Thyroid gland (tissue), 4 donors: Measurements from ENCODE around the gene APP. TPM values are rescaled to one million over a fixed set of nuclear protein-coding genes. Genes with fewer than 3 reads are reported as not detected.

ENCODE experiments used
- DNase-seq, 2 donors: peaks; one replicate each; pipeline ENCODE4 v3.0.0-alpha.2; 2019
- H3K27ac ChIP-seq, 3 donors: fragments of 200-600 bp; sonication (generic); 1 replicate in 2 of 3; 2 replicates in 1 of 3; pipeline ENCODE4 v1.5.1; 2016 to 2019; ENCODE audit warnings: mild to moderate bottlenecking in 1 of 3, moderate library complexity in 1 of 3
- H3K27me3 ChIP-seq: fragments of 200-600 bp; sonication (generic); one replicate; pipeline ENCODE4 v1.5.1; 2019
- H3K36me3 ChIP-seq, 2 donors: fragments of 200-600 bp; sonication (generic); one replicate each; pipeline ENCODE4 v1.5.1; 2016 to 2019
- H3K4me1 ChIP-seq, 2 donors: fragments of 200-600 bp; sonication (generic); one replicate each; pipeline ENCODE4 v1.5.1; 2017 to 2019
- H3K4me3 ChIP-seq, 3 donors: fragments of 200-600 bp; sonication (generic); replicated peaks in 1 of 3; 1 replicate in 2 of 3; 2 replicates in 1 of 3; pipeline ENCODE4 v1.5.1; 2016; ENCODE audit warnings: mild to moderate bottlenecking in 1 of 3
- H3K9me3 ChIP-seq: fragments of 200-600 bp; sonication (generic); one replicate; pipeline ENCODE4 v1.5.1; 2017
- POLR2A ChIP-seq, 2 donors: fragments of 450-650 bp; IDR thresholded peaks; one replicate each; pipeline ENCODE4 v1.6.1; 2017; ENCODE audit warnings: antibody characterized with exemption in 2 of 2, mild to moderate bottlenecking in 2 of 2, moderate library complexity in 1 of 2
- WGBS, 2 donors: methylation state at CpG; one replicate each; pipeline ENCODE4 v1.1.5; 2017; 5-methylcytosine and 5-hydroxymethylcytosine counted together
- intact Hi-C: fragments of 100-400 bp; cut with DNase I; formaldehyde crosslinking; loops from one replicate; pipeline ENCODE4 v1.15.1; 2023
- total RNA-seq, 4 donors: library from RNA; depleted of rRNA; stranded (reverse); fragments of >200 nt; gene quantifications; one replicate each; pipeline ENCODE4 v1.2.3, GENCODE V29; 2016
- TF ChIP-seq, protein P1 (sequence below), 6 experiments: fragments of 200-600 bp in 3 of 6; fragments of 450-650 bp in 3 of 6; sonication (generic) in 3 of 6; IDR thresholded peaks; one replicate each; pipeline ENCODE4 v1.5.1; 2016 to 2019; ENCODE audit warnings: antibody characterized with exemption in 6 of 6, mild to moderate bottlenecking in 2 of 6, inconsistent platforms in 1 of 6, moderate library complexity in 1 of 6

APP gene
- total RNA-seq, 4 donors from 2014 or later = 513 to 716 (median 676) TPM

DNA sequence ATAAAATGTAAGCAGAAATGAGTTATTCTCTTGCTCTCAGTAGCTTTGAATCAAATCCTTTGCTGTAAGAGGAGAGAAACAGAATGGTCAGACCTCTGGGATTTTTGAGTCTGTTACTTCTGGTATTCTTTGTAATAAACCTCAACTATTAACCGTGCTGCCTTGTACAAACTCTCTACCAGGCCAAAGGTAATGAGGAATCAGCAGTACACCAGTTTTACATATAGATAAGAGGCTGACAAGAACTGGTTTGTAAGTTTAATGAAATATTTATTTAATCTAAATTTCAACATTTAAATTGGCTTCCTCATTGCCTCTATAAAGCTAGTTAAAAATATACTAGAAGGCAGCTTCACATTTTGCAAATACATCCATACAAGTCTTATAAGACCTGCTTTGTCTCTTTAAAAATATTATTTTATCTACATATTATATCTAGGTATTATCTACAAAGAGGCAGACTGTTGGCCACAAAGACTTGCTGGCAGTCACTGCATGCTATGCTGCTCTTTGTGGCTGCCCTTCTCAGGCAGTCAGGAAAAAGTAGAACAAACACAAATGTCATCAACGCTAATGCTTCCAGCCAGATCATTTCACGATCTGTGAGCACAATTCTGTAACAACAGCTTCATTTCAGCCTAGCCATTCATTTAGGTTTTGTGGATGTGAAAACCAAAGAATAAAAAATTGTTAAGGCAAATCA, 262.8 kb downstream of the APP start:
- no peak overlapping the region for H3K4me3 ChIP-seq
- no peaks in the 10 kb centered on the region for H3K27me3 ChIP-seq
- peak overlapping the region in 2 of 3 donors; percentile 22 to 59 for H3K27ac ChIP-seq
- peak; percentile 20 to 30 for DNase-seq
- no peaks in the 10 kb centered on the region for H3K36me3 ChIP-seq
- H3K4me1 ChIP-seq = peaks cover 7 to 20% of the 10 kb centered on the region in 2 donors
- intact Hi-C loops = no loop called here
- no peaks in the 10 kb centered on the region for H3K9me3 ChIP-seq
- WGBS, 2 donors = 15 to 21% methylated on average over 3 of the region's 3 CpGs
- TF ChIP-seq POLR2A (IDR thresholded peaks at IDR 0.05) = no peak
- TF ChIP-seq, protein P1, sequence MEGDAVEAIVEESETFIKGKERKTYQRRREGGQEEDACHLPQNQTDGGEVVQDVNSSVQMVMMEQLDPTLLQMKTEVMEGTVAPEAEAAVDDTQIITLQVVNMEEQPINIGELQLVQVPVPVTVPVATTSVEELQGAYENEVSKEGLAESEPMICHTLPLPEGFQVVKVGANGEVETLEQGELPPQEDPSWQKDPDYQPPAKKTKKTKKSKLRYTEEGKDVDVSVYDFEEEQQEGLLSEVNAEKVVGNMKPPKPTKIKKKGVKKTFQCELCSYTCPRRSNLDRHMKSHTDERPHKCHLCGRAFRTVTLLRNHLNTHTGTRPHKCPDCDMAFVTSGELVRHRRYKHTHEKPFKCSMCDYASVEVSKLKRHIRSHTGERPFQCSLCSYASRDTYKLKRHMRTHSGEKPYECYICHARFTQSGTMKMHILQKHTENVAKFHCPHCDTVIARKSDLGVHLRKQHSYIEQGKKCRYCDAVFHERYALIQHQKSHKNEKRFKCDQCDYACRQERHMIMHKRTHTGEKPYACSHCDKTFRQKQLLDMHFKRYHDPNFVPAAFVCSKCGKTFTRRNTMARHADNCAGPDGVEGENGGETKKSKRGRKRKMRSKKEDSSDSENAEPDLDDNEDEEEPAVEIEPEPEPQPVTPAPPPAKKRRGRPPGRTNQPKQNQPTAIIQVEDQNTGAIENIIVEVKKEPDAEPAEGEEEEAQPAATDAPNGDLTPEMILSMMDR (IDR thresholded peaks at IDR 0.05) = no peak

DNA sequence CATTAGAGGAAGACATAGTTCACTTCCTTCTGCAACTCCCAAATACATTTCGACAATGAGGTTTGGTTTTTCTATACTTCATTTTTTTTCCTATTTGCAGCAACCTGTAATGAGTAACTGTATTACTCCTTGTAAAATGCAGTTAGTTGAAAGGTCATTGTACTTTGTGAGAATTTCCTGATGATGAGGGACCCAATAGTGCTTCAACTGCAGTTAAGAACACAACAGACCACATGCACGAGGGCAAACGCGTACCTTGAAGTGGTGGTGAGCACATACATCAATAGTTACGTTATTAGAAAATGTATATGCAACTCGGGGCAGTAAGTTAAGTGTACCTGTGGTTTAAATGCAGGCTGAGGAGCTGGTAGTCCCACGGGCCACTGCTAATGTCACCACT, 264.0 kb downstream of the APP start:
- Histone ChIP-seq H3K4me3 (no peak overlapping the region), H3K27me3 (no peaks in the 10 kb centered on the region), H3K9me3 (no peaks in the 10 kb centered on the region), H3K4me1 (peaks cover 7 to 16% of the 10 kb centered on the region in 2 donors), H3K27ac (no peak overlapping the region), H3K36me3 (no peaks in the 10 kb centered on the region)
- intact Hi-C loops = no loop called here
- TF ChIP-seq POLR2A (IDR thresholded peaks at IDR 0.05) = no peak
- TF ChIP-seq, protein P1 (IDR thresholded peaks at IDR 0.05) = no peak
- WGBS, 2 donors = 86 to 93% methylated on average over 7 of the region's 7 CpGs
- DNase-seq = no peak

DNA sequence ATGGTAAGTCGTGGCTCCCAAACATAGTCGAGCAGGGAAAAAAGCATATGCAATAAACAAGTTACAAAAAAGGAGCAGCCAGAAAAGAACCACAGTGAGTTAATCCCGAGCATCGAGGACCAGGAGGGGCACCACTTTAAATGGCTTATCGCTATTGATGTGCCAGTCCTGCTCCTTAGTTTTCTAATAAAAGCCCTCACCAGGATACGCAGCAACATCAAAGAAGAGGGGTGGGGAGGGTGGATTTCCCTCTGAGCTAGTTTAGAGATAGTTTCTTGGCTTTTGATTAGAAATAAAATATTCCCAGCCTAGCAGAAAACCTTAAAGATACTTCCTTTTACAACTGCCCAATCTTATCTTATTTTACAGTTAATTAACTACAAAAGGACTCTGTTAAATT, 265.4 kb downstream of the APP start:
- intact Hi-C loops = no loop called here
- H3K9me3 ChIP-seq = no peaks in the 10 kb centered on the region
- 86 to 88% methylated on average over 6 of the region's 6 CpGs for WGBS, 2 donors
- H3K27ac ChIP-seq = no peak overlapping the region
- H3K4me3 ChIP-seq = no peak overlapping the region
- no peaks in the 10 kb centered on the region for H3K27me3 ChIP-seq
- peaks cover 7 to 18% of the 10 kb centered on the region in 2 donors for H3K4me1 ChIP-seq
- TF ChIP-seq, protein P1 (IDR thresholded peaks at IDR 0.05) = no peak
- TF ChIP-seq POLR2A (IDR thresholded peaks at IDR 0.05) = no peak
- no peak for DNase-seq
- no peaks in the 10 kb centered on the region for H3K36me3 ChIP-seq

DNA sequence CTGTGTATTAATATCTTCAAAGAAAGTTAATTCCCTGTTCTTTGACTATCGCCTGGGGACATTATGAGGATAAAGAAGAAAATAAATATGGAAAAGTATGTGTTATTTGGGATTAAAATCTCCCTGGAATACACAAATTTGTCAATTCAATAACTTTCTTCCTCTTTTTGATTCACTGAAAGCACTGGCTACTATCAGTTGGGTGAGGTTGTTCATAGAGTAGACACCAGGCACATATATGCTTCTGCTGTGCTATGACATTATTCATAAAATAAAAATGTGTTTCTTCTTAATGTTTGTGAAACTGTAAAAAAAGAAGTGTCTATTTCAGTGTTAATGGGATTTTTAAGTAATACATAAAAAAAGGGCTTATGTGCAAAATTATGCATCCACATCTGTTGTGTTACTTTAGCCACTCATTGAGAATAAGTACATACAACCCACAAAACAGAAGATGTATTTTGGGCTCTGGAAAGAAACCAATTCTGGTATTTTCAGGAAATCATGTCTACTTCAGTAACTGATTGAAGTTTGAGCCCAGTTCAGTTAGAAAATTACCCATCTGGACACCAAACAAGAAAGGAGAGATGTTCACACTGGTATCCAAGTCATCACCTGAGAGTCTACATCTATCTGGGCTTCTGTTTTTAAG, 266.4 kb downstream of the APP start:
- H3K4me3 ChIP-seq = no peak overlapping the region
- H3K27me3 ChIP-seq = no peaks in the 10 kb centered on the region
- TF ChIP-seq, protein P1 (IDR thresholded peaks at IDR 0.05) = no peak
- no peak for TF ChIP-seq POLR2A (IDR thresholded peaks at IDR 0.05)
- 88 to 98% methylated on average over 1 of the region's 1 CpG for WGBS, 2 donors
- no peak for DNase-seq
- intact Hi-C loops = no loop called here
- H3K4me1 ChIP-seq = peaks cover 7 to 18% of the 10 kb centered on the region in 2 donors
- no peak overlapping the region for H3K27ac ChIP-seq
- H3K36me3 ChIP-seq = no peaks in the 10 kb centered on the region
- no peaks in the 10 kb centered on the region for H3K9me3 ChIP-seq

DNA sequence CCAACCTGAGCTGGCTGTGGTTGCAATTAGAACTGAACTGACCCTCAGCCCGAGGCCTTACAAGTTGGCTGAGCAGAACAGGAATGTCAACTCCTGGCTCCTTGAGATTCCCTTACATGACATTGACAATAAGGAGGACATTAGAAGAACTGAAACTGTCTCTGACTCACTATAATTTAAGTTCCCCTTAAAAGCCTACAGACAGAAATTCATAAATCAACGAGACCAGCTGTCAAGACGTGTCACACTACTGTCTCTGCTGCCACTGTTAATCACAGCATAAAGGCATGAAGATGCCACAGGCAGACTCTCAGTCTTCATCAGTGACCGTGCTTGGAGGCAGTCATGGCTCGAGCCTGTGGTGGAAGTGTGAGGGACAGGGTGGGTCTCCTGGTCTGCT, 267.0 kb downstream of the APP start:
- H3K4me1 ChIP-seq = peaks cover 7 to 18% of the 10 kb centered on the region in 2 donors
- WGBS, 2 donors = 84 to 90% methylated on average over 5 of the region's 5 CpGs
- TF ChIP-seq POLR2A (IDR thresholded peaks at IDR 0.05) = no peak
- TF ChIP-seq, protein P1 (IDR thresholded peaks at IDR 0.05) = no peak
- DNase-seq = no peak
- H3K27me3 ChIP-seq = no peaks in the 10 kb centered on the region
- H3K27ac ChIP-seq = no peak overlapping the region
- intact Hi-C loops = no loop called here
- no peaks in the 10 kb centered on the region for H3K9me3 ChIP-seq
- no peaks in the 10 kb centered on the region for H3K36me3 ChIP-seq
- no peak overlapping the region for H3K4me3 ChIP-seq
